Ascending aorta (tissue), 2 donors: ENCODE measurements around the gene FAIM. TPM values are rescaled to one million over a fixed set of nuclear protein-coding genes. Genes with fewer than 3 reads are reported as not detected.

Experiments used
- DNase-seq, 2 donors: peaks; one replicate each; pipeline ENCODE4 v3.0.0-alpha.2; 2019; ENCODE audit warnings: low spot score in 2 of 2
- H3K27ac ChIP-seq, 2 donors: fragments of 200-600 bp; sonication (generic); one replicate each; pipeline ENCODE4 v1.5.1; 2016 to 2017; ENCODE audit warnings: mild to moderate bottlenecking in 1 of 2
- H3K27me3 ChIP-seq: fragments of 200-600 bp; sonication (generic); one replicate; pipeline ENCODE4 v1.5.1; 2017
- H3K36me3 ChIP-seq, 2 donors: fragments of 200-600 bp; sonication (generic); one replicate each; pipeline ENCODE4 v1.5.1; 2016
- H3K4me1 ChIP-seq, 2 donors: fragments of 200-600 bp; sonication (generic); one replicate each; pipeline ENCODE4 v1.5.1; 2016 to 2017; ENCODE audit warnings: mild to moderate bottlenecking in 1 of 2
- H3K4me3 ChIP-seq, 2 donors: fragments of 200-600 bp; sonication (generic); one replicate each; pipeline ENCODE4 v1.5.1; 2016 to 2017; ENCODE audit warnings: mild to moderate bottlenecking in 1 of 2
- H3K9me3 ChIP-seq, 2 donors: fragments of 200-600 bp; sonication (generic); one replicate each; pipeline ENCODE4 v1.5.1; 2016
- CTCF ChIP-seq, 3 experiments: fragments of 200-600 bp in 2 of 3; fragments of 450-650 bp in 1 of 3; sonication (generic) in 2 of 3; IDR thresholded peaks; one replicate each; pipeline ENCODE4 v1.5.1; 2016 to 2019; ENCODE audit warnings: antibody characterized with exemption in 3 of 3, mild to moderate bottlenecking in 1 of 3, moderate library complexity in 1 of 3
- intact Hi-C: fragments of 100-400 bp; cut with DNase I; formaldehyde crosslinking; loops from one replicate; pipeline ENCODE4 v1.15.1; 2023
- total RNA-seq: library from RNA; depleted of rRNA; stranded (reverse); fragments of >200 nt; gene quantifications from one replicate; pipeline ENCODE4 v1.1.0, GENCODE V29; 2016

FAIM gene
- total RNA-seq, 1 donor from 2014 or later, result 13.5 TPM

DNA sequence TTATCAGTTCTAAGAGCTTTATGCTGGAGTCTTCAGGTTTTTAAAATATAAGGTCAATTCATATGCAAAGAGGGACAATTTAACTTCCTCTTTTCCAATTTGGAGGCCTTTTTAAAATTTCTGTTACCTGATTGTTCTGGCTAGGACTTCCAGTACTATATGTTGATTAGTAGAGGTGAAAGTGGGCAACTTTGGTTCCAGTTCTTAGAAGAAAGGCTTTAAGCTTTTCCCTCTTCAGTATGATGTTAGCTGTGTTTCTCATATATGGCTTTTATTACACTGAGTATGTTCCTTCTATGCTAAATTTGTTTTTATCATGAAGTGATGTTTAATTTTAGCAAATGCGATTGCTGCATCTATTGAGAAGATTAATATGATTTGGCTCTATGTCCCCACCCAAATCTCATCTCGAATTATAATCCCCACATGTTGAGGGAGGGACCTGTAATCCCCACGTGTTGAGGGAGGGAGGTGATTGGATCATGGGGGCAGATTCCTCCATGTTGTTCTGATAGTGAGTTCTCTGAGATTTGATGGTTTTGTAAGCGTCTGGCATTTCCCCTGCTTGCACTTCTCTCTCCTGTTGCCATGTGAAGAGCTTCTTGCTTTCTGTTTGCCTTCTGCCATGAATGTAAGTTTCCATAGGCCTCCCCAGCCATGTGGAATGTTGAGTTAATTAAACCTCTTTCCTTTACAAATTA is 33.8 kb downstream of the FAIM start:
- no peak for TF ChIP-seq CTCF (IDR thresholded peaks at IDR 0.05)

DNA sequence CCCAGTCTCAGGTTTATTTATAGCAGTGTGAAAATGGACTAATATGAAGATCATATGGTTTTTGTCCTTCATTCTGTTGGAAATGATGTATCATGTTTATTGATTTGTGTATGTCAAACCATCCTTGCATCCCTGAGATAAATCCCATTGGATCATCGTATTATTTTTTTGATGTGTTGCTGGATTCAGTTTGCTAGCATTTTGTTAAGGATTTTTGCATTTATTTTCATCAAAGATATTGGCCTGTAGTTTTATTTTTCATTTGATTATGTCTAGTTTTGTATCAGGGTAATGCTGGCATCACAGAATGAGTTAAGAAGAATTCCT is 34.3 kb downstream of the FAIM start:
- H3K9me3 ChIP-seq, result peaks cover 46 to 67% of the 10 kb centered on the region in 2 donors
- DNase-seq, result no peak
- intact Hi-C loops, result no loop called here
- H3K27ac ChIP-seq, result no peak overlapping the region
- H3K4me1 ChIP-seq, result no peaks in the 10 kb centered on the region
- H3K27me3 ChIP-seq, result no peaks in the 10 kb centered on the region
- no peak overlapping the region for H3K4me3 ChIP-seq
- H3K36me3 ChIP-seq, result no peaks in the 10 kb centered on the region
- no peak for TF ChIP-seq CTCF (IDR thresholded peaks at IDR 0.05)

More for the DNA sequence above, 33.8 kb downstream of the FAIM start:
- intact Hi-C loops, result no loop called here
- Histone ChIP-seq H3K4me1 (no peaks in the 10 kb centered on the region), H3K27ac (no peak overlapping the region), H3K27me3 (no peaks in the 10 kb centered on the region), H3K36me3 (no peaks in the 10 kb centered on the region), H3K4me3 (no peak overlapping the region), H3K9me3 (peaks cover 46 to 67% of the 10 kb centered on the region in 2 donors)
- no peak for DNase-seq

DNA sequence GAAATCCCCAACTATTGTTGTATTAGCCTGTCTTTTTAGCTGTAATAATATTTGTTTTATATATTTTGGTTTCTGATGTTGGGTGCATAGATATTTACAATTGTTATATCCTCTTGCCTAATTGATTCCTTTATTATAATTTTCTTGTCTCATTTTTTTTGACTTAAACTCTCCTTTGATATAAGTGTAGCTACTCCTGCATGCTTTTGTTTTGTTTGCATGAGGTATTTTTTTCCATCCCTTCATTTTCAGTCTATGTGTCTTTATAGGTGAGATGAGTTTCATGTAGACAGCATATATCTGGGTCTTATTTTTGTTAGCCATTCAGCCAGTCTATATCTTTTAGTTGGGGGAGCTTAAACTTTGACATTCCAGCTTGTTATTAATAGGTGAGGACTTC is 37.4 kb downstream of the FAIM start:
- H3K36me3 ChIP-seq, result peaks cover 14 to 22% of the 10 kb centered on the region in 2 donors

DNA sequence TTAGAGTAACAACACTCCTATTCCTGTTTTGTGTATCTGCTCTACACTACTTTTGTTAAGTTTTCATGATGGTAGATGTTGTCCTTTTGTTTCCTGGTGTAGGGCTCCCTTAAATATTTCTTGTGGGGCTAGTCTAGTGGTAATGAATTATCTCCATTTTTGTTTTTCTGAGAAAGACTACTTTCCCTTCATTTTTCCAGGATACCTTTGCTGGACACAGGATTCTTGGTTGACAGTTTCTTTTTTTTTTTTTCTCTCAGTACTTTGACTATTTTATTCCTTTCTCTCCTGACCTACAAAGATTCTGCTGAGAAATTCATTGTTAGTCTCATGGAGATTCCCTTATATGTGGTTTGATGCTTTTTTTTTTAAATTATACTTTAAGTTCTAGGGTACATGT is 37.9 kb downstream of the FAIM start:
- Histone ChIP-seq H3K36me3 (peaks cover 16 to 27% of the 10 kb centered on the region in 2 donors), H3K27me3 (no peaks in the 10 kb centered on the region), H3K4me1 (no peaks in the 10 kb centered on the region), H3K4me3 (no peak overlapping the region), H3K9me3 (peaks cover 45 to 56% of the 10 kb centered on the region in 2 donors), H3K27ac (no peak overlapping the region)
- intact Hi-C loops, result no loop called here
- TF ChIP-seq CTCF (IDR thresholded peaks at IDR 0.05), result no peak
- no peak for DNase-seq

More for the DNA sequence above, 37.4 kb downstream of the FAIM start:
- TF ChIP-seq CTCF (IDR thresholded peaks at IDR 0.05), result no peak
- intact Hi-C loops, result no loop called here
- Histone ChIP-seq H3K27ac (no peak overlapping the region), H3K27me3 (no peaks in the 10 kb centered on the region), H3K4me1 (no peaks in the 10 kb centered on the region), H3K4me3 (no peak overlapping the region), H3K9me3 (peaks cover 46 to 61% of the 10 kb centered on the region in 2 donors)
- no peak for DNase-seq

DNA sequence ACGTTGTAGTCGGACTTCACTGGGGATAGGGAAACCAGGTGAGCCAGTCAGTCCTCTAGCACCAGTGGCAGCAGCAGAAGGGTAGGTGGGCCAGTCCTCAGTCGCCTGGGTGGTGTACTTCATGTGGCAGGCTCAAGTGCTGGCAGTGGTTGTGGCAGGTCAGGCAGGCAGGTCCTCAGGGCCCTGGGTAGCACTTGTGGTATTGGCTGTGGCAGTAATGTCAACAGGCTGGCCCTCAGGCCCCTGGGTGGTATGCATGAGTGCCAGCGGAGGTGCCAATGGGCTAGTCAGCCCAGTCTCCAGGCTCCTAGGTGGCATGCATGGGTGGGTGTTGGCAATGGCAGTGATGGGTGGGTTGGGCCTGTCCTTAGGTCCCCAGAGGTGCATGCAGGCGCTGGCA is 40.6 kb downstream of the FAIM start:
- Histone ChIP-seq H3K27ac (no peak overlapping the region), H3K4me1 (no peaks in the 10 kb centered on the region), H3K4me3 (no peak overlapping the region), H3K27me3 (no peaks in the 10 kb centered on the region), H3K36me3 (peaks cover 23 to 51% of the 10 kb centered on the region in 2 donors), H3K9me3 (peaks cover 23 to 30% of the 10 kb centered on the region in 2 donors)
- no peak for TF ChIP-seq CTCF (IDR thresholded peaks at IDR 0.05)
- intact Hi-C loops, result no loop called here
- DNase-seq, result no peak

DNA sequence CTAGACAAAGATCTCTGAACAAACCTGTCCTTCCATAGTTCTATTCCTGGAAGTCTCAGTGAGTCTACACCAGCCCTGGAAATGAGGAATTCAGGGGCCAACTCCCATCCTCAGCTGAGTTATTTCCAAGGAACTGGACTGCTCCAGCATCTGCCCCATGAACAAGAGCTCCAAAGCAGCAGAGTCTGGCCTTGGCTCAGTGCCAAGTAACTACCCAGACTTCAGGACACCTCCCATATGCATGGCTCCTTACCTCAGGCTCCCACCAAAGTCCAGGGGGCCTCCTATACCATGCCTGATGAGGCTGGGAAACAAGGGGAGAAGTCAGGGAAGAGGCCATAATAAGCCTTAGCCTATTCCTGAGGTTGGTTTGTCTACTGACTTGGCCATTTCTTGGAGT is 45.0 kb downstream of the FAIM start:
- Histone ChIP-seq H3K27ac (no peak overlapping the region), H3K27me3 (no peaks in the 10 kb centered on the region), H3K9me3 (no peaks in the 10 kb centered on the region), H3K36me3 (peaks cover 36 to 82% of the 10 kb centered on the region in 2 donors), H3K4me1 (no peaks in the 10 kb centered on the region), H3K4me3 (no peak overlapping the region)
- no peak for DNase-seq
- intact Hi-C loops, result no loop called here
- TF ChIP-seq CTCF (IDR thresholded peaks at IDR 0.05), result no peak
